Caki2 (cell line): ENCODE measurements around the gene PAQR6. TPM values are rescaled to one million over a fixed set of nuclear protein-coding genes. Genes with fewer than 3 reads are reported as not detected.

Source experiments
- DNase-seq: peaks from one replicate; pipeline ENCODE4 v3.0.0-alpha.2; 2015; ENCODE audit warnings: low read depth
- in situ Hi-C: cut with HindIII; loops from 2 replicates; pipeline ENCODE4 v1.10.0; 2016; ENCODE audit warnings: low sequenced_read_pairs, low pct_unique_long_range_greater_than_20kb, mixed read lengths
- total RNA-seq: library from RNA; depleted of rRNA; stranded (reverse); fragments of >200 nt; shearing (Covaris generic); gene quantifications from 2 replicates; pipeline ENCODE4 v1.2.3, GENCODE V29; 2014; ENCODE audit warnings: low replicate concordance; rRNA removed

PAQR6 gene
- total RNA-seq, 1 experiment from 2014 or later: not detected

GRCh38 chr1:156212833-156213643, 34.8 kb downstream of the PAQR6 start, which contains the start of gene PMF1:
Gene PMF1, plus strand, starts transcription at chr1:156213007. Its CDS starts 9 bp downstream, at chr1:156213016.
- peak; percentile 97 for DNase-seq
- in situ Hi-C loops: no loop called here

- in situ Hi-C loops: no loop called here
- no peak for DNase-seq
Observed at GRCh38 chr1:156212130-156212529, 35.7 kb downstream of the PAQR6 start.

- in situ Hi-C loops: no loop called here
- DNase-seq: no peak
Observed at GRCh38 chr1:156211243-156211642, 36.6 kb downstream of the PAQR6 start.

- DNase-seq: no peak
- in situ Hi-C loops: no loop called here
Observed at GRCh38 chr1:156204686-156205085, 43.2 kb downstream of the PAQR6 start.

- DNase-seq: no peak
Observed at GRCh38 chr1:156203331-156203730, 44.5 kb downstream of the PAQR6 start.

GRCh38 chr1:156200044-156200443, 47.8 kb downstream of the PAQR6 start:
- in situ Hi-C loops: no loop called here
- DNase-seq: no peak

More at GRCh38 chr1:156203331-156203730, 44.5 kb downstream of the PAQR6 start:
- in situ Hi-C loops: no loop called here

GRCh38 chr1:156198831-156199349, 49.0 kb downstream of the PAQR6 start:
- no peak for DNase-seq
- in situ Hi-C loops: no loop called here

- in situ Hi-C loops: no loop called here
- DNase-seq: no peak
Observed at GRCh38 chr1:156196445-156196844, 51.4 kb downstream of the PAQR6 start.

GRCh38 chr1:156195853-156196252, 52.0 kb downstream of the PAQR6 start:
- in situ Hi-C loops: no loop called here
- DNase-seq: no peak

GRCh38 chr1:156194300-156194652, 53.6 kb downstream of the PAQR6 start:
- no peak for DNase-seq
- in situ Hi-C loops: no loop called here

GRCh38 chr1:156193488-156194299, 54.2 kb downstream of the PAQR6 start, which contains the start of gene SLC25A44:
Gene SLC25A44, plus strand, starts transcription at chr1:156194104. Its CDS starts 5,744 bp downstream, at chr1:156199848.
- in situ Hi-C loops: no loop called here
- peak; percentile 99 for DNase-seq

Other genes starting within 250 kb of the PAQR6 start
- 305 and 404 TPM in 2 replicates for gene SSR2, start 227.1 kb downstream of the PAQR6 start, total RNA-seq
- 12.4 and 36.6 TPM in 2 replicates for gene UBQLN4, start 194.3 kb downstream of the PAQR6 start, total RNA-seq
- gene LAMTOR2, start 193.3 kb downstream of the PAQR6 start, total RNA-seq: 14.3 and 28.3 TPM in 2 replicates
- gene RAB25, start 186.9 kb downstream of the PAQR6 start, total RNA-seq: not detected in 2 replicates
- 0.64 and 2.0 TPM in 2 replicates for gene MEX3A, start 165.6 kb downstream of the PAQR6 start, total RNA-seq
- 652 and 715 TPM in 2 replicates for gene LMNA, start 133.3 kb downstream of the PAQR6 start, total RNA-seq
- gene SEMA4A, start 94.5 kb downstream of the PAQR6 start, total RNA-seq: 1.9 and 2.0 TPM in 2 replicates
- gene SLC25A44, start 54.0 kb downstream of the PAQR6 start, total RNA-seq: 11.8 and 15.9 TPM in 2 replicates
- gene PMF1, start 35.0 kb downstream of the PAQR6 start, total RNA-seq: 81.6 and 115 TPM in 2 replicates
- gene BGLAP, start 5.9 kb downstream of the PAQR6 start, total RNA-seq: not detected in 2 replicates
- 52.9 and 53.1 TPM in 2 replicates for gene SMG5, start 34.8 kb upstream of the PAQR6 start, total RNA-seq
- 1.4 and 2.5 TPM in 2 replicates for gene TMEM79, start 36.3 kb upstream of the PAQR6 start, total RNA-seq
- gene GLMP, start 47.6 kb upstream of the PAQR6 start, total RNA-seq: 79.0 and 119 TPM in 2 replicates
- not detected in 2 replicates for gene VHLL, start 51.3 kb upstream of the PAQR6 start, total RNA-seq
- 691 and 710 TPM in 2 replicates for gene CCT3, start 90.2 kb upstream of the PAQR6 start, total RNA-seq
- 14.3 TPM in 1 of 2 replicates, not detected in the other for gene TSACC, start 90.5 kb upstream of the PAQR6 start, total RNA-seq
- not detected in 2 replicates for gene RHBG, start 121.2 kb upstream of the PAQR6 start, total RNA-seq